CD4-positive, alpha-beta T cell treated with Interleukin-2 at 100 ng/mL for 4 hours (primary cell): ENCODE data around the gene SLC38A1.
A peak's percentile ranks its signal among the peaks of the same experiment; 100 is the strongest.
"Not testable (repeated sequence)": the region's sequence is repeated elsewhere in the genome, so short reads cannot be mapped to it uniquely, and the experiment has no call there.

Source experiments
- DNase-seq: peaks from one replicate; pipeline ENCODE4 v3.0.0-alpha.2; 2020; ENCODE audit warnings: low spot score

SLC38A1 gene

DNA sequence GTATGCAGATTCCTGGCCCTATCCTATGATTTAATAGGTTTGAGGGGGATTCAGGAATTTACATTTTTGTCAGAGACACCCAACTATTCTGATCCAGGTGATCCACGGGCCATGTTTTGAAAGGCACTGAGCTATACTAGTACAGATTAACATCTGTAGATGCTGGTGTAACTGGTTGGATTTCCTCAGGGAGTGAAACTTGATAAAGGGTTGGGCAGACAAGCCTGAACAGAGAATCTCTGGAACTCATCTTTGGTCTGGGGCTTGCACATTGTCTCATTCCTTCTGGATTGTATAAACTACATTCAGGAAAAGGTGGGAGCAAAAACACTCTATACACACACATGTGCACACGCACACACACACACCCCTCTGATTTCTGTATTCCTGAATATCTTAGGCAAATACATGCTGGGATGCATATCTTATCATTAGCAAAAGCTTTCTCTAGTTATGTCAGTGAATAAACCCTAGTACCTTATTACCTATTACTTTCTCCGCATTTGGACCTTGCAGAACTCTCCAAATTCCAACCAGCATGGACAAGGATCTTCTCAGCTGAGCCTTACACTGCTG lies 104.6 kb downstream of the SLC38A1 start:
- no peak for DNase-seq

DNA sequence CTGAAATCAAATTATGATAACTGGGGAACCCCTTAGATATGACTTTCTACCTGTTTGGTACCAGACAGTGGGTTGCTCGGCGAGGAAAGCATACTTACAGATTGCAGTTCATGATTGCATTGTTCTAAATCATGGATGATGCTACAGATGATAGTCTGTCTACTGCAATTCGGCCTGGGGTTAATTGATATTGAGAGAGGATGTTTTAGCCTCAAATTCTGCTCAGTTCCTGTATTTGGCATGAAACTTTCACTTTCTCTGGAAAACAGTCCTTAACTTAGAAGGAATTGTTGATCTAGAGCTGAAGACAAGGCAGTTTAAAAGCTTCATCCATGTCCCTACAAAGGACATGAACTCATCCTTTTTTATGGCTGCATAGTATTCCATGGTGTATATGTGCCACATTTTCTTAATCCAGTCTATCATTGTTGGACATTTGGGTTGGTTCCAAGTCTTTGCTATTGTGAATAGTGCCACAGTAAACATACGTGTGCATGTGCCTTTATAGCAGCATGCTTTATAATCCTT lies 106.2 kb downstream of the SLC38A1 start:
- DNase-seq = not testable (repeated sequence)

DNA sequence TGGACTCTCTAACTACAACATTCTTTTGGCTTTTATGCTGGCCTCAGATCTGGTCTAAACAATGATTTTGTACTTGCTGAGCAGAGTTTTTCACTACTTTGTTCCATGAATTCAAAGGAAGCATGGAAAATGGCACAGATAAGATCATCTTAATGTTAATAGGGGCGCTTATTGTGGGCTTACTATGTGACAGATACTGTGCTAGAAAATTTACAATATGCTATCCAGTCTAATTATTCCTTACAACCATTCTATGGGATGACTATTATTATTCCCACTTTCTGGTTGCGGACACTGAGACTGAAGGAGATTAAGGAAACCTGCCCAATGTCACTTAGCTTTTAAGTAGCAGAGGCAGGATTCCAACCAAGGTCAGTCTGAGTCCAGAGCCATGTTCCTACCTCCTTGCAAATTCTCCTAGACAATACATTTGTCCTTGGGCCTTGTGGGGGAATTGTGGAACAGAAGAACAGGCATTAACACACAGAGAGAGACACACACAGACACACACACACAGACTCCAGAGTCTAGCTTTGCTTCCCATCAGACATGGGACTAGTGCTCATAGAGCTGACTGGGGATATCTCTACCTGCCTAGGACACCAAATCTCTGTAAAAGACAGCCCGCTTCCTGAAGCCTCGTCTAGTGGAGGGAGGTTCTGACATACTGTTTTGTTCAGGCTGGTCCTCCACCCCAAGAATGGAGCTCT lies 107.7 kb downstream of the SLC38A1 start:
- no peak for DNase-seq

GRCh38 chr12:46160101-46160980 lies 108.5 kb downstream of the SLC38A1 start:
- no peak for DNase-seq

GRCh38 chr12:46159309-46159901 lies 109.4 kb downstream of the SLC38A1 start:
- no peak for DNase-seq

DNA sequence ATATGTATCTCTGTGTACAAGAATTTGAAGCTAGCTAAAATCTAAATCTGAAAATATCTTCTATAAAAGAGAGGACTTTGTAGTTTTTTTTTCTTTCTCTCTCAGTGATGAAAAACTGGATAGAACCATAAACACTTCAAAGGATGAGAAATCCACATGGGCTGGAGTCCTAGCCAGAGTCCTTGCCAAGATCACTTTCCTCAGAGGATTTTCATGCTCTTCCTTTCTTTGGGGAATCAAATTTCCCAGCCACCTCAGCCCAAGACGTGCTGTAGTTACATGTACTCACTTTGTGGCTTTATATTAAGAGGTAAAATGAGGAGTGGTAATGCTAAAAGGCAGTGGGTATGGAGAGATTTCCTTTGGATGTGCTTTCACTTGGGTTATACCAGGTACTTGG lies 110.3 kb downstream of the SLC38A1 start:
- DNase-seq = no peak

GRCh38 chr12:46154221-46154985 lies 114.4 kb downstream of the SLC38A1 start:
- DNase-seq = no peak

- DNase-seq = peak; percentile 44
These were observed 115.5 kb downstream of the SLC38A1 start for GRCh38 chr12:46153268-46153872.

- no peak for DNase-seq
These were observed 116.4 kb downstream of the SLC38A1 start for GRCh38 chr12:46152456-46152855.

- DNase-seq = no peak
These were observed 118.1 kb downstream of the SLC38A1 start for GRCh38 chr12:46150735-46151134.

DNA sequence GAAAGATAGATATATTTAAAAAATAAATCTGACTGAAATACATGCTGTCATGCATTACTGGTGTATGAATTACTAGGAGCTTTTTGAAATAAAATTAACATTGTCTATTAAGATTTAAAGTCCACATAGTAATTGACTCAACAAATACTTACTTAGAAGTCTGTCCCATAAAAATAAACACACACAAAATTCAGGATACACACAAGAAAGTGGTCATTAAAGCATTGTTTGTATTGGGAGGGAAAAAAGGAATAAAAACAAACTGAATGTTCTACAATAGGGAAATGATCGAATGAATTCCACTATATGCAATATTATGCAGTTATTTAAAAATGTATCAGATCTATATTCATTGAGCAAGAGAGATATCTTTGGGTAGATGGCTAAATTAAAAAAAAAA lies 118.9 kb downstream of the SLC38A1 start:
- DNase-seq = no peak

DNA sequence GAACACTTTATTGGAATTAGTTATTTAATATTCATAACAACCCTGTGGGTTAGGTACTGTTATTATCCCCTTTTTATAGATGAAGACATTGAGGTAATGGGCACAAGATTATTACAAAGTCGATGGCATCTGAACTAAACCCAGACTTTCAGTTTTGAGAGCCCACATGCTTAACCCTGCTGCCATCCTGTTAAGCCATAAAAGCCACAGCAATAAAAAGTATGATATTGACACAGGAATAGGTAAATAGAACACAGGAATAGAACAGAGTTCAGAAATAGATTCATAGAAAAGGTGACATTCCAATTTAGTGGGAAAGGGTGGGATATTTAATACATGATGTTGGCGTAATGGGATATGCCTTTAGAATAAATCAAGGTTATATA lies 119.8 kb downstream of the SLC38A1 start:
- no peak for DNase-seq

DNA sequence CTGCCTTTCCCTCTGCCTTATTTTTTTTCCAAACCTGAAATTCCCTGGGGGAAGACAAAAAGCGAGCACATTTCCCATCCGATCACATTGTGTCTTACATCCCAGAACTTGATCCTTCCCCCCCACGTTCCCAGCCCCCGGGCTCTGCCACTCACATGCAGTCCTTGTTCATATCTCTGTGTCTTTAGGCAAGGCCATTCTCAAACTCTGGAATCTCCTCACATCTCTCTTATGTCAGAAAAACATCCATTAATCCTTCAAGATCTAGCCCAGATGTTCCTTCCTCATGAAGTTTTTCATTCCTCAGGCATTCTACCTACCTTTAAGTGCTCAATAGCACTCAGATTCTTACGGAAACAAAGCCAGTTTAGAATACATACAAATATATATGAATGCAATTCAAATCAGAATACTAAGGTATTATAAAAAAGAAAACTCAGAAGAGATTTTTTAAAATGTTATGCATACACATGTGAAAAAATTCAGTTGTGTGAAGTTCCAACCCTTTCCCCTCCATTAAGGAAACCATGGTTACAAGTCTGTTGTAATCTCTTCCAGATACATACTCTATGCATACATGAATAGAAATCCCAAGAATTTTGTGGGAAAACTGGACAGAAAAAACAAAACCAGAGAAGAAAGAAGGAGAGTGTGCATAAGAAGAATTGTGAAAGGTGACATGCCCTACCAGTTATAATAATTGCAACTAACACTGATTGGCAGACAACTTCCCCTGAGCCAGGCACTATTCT lies 120.3 kb downstream of the SLC38A1 start:
- no peak for DNase-seq

GRCh38 chr12:46147144-46147543 lies 121.7 kb downstream of the SLC38A1 start:
- DNase-seq = no peak

- no peak for DNase-seq
These were observed 123.0 kb downstream of the SLC38A1 start for GRCh38 chr12:46145881-46146280.

- DNase-seq = no peak
These were observed 124.4 kb downstream of the SLC38A1 start for GRCh38 chr12:46144433-46144832.

DNA sequence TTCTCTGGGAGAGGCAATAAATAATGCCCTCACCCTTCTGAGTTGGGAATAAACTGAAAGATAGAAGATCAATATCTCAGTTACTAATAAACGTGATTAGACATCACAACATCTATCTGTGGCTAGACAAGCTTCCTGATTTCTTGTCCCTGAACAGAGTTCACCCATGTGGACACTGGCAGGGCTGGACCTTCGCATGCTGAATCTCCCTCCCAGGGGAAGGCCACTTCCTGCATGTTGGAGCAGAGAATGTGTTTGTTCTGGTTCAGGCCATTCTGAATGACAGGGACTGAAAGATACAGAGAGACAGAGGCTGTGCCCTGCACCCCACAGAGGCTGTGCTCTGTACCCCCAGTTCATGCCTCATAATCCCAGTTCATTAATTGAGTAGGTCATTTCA lies 132.6 kb downstream of the SLC38A1 start:
- DNase-seq = no peak

GRCh38 chr12:46135750-46136149 lies 133.1 kb downstream of the SLC38A1 start:
- DNase-seq = no peak

DNA sequence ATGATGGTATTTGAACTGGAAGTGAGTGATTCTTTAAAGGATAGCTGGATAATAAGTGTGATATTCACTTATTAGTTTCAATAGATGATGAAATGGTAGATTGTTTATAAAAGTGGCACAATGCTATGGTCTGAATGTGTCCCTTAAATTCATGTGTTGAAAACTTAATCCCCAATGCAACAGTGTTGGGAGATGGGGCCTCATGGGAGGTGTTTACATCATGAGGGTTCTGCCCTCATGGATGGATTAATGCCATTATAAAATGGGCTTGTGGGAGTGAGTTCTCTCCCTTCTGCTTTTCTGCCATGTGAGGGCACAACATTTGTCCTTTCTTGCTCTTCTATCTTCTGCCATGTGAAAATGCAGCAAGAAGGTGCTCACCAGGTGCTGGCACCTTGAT lies 134.0 kb downstream of the SLC38A1 start:
- DNase-seq = no peak

DNA sequence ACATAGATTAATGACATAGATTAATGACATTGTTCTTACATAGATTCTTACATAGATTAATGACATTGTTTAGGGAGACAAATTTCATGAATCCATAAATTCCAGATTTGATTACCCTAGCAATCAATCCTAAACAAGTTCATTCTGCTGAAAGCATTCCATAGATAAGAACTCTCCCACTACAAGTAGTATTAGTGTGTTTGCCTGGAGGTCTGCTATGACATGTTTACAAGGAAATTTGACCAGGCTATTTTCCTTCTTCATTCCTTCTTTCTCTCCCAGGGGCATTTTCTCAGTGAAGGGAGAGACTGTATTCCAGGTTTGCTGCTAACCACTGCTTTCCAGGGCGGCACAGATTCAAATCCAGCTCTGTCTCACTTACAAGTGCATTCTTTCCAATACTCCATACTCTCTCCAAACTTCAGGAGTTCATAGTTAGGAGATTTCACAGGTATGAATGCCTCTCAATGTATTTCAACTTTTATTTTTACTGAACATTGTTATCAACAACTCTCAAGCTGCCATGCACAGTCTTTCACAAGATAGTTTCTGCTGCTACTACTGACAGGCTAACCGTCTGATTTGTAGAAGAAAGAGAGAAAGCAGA lies 134.5 kb downstream of the SLC38A1 start:
- no peak for DNase-seq
